GM18868 (cell line): Measurements from ENCODE around the gene TAF10.

Experiments
- ATAC-seq: cut with Tn5 transposase; IDR thresholded peaks from one replicate; pipeline ENCODE4 v1.9.1; 2021; ENCODE audit warnings: mild to moderate bottlenecking, moderate library complexity; ENCODE audit not compliant: unreplicated experiment

The TAF10 gene

GRCh38 chr11:6625832-6626420, 13.9 kb upstream of the TAF10 start:
- no peak for ATAC-seq

GRCh38 chr11:6625156-6625831, 13.3 kb upstream of the TAF10 start:
- no peak for ATAC-seq

DNA sequence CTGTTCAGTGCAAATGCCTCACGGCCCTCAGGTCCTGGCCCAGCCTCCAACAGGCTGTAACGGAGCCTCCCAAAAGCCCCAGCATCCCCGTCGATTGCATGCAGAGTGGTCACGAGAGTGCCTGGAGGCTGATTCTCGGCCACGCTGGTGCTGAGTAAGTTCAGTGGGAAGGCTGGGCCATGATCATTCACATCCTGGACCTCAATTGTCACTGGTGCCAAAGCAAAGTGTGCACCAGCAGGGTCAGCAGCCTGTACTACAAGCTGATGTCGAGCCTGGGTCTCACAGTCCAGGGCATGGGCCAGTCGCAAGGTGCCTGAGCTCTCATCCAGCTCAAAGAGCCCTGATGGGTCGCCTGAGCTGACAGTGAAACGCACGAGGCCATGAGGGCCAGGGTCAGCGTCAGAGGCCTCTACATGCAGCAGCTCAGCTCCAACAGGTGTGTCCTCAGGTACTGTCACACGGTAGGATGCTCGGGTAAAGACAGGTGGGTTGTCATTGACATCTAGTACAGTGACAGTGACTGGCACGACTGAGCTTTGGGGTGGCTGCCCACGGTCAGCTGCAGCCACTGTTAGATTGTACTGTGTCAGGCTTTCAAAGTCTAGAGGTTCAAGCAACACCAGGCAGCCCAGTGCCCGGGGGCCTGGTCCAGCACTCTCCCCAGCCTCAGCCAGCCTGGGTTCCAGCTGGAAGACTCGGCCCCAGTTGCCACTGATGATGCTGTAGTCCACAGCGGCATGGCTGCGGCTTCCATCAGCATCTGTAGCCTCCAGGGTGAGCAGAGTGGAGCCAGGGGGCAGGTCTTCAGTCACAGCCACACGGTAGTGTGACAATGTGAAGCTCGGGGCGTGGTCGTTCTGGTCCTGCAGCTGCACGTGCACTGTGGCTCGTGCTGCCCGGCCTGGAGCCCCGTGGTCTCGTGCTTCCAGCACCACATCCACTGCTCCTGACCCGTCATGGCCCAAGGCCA, 11.7 kb upstream of the TAF10 start:
- ATAC-seq = no peak

DNA sequence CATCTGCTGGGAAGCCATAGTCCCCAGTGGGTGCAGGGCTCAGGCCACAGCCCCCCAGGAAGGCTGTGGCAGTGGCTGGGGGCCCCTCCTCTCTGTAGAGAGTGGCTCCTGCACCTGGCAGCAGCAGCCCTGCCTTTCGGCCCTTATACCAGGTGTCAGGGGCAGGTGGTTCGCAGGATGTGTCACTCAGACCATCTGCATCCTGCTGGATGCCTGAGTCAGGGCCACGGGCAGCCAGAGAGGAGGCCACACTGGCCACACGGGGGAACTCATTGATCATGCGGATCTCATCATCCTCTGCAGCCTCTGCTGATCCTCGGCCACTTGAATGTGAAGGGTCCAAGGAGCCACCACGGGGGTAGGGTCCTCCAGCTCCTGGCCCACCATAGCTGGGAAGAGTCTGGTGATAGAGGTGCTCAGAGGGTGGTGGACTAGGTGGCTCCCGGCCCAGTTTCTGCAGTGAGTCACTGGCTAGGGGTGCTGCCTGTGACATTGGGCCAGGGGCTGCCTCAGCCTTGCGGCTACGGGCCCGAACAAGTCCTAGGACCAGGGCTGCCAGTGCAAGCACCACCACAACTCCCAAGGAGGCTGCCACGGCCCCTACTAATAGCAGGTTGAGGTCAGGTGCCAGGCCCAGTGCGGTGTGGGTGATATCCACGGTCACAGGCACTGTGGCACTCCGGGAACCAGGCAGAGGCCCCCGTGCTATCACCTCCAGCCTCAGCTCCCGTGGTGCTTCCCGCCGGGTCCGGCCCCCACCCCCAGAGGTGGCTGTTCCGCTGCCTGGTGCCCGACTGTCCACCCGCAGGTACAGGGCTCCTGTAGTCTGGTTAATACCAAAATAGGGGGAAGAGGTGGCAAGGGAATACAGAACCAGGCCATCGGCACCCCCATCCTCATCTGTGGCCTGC, 10.5 kb upstream of the TAF10 start:
- ATAC-seq = no peak

GRCh38 chr11:6621711-6622211, 9.7 kb upstream of the TAF10 start:
- no peak for ATAC-seq

GRCh38 chr11:6620636-6621035, 8.6 kb upstream of the TAF10 start:
- ATAC-seq = no peak

GRCh38 chr11:6619004-6619745, 7.2 kb upstream of the TAF10 start, which contains the start of gene TPP1:
TPP1 (minus strand) TSS chr11:6619422; CDS start chr11:6619400, 22 bp downstream.
- peak; percentile 99 for ATAC-seq

- ATAC-seq = no peak
These were observed 6.3 kb upstream of the TAF10 start for GRCh38 chr11:6618117-6619003.

- ATAC-seq = no peak
These were observed 5.3 kb upstream of the TAF10 start for GRCh38 chr11:6617315-6617781.

- no peak for ATAC-seq
These were observed 4.7 kb upstream of the TAF10 start for GRCh38 chr11:6616596-6617250.

- ATAC-seq = no peak
These were observed 4.0 kb upstream of the TAF10 start for GRCh38 chr11:6615882-6616585.

GRCh38 chr11:6615046-6615445, 3.0 kb upstream of the TAF10 start:
- no peak for ATAC-seq

- ATAC-seq = no peak
These were observed 2.4 kb upstream of the TAF10 start for GRCh38 chr11:6614446-6614845.

- no peak for ATAC-seq
These were observed 1.5 kb upstream of the TAF10 start for GRCh38 chr11:6613496-6613895.

- ATAC-seq = peak; percentile 9
These were observed 128 bp downstream of the TAF10 start for GRCh38 chr11:6611963-6612212.

DNA sequence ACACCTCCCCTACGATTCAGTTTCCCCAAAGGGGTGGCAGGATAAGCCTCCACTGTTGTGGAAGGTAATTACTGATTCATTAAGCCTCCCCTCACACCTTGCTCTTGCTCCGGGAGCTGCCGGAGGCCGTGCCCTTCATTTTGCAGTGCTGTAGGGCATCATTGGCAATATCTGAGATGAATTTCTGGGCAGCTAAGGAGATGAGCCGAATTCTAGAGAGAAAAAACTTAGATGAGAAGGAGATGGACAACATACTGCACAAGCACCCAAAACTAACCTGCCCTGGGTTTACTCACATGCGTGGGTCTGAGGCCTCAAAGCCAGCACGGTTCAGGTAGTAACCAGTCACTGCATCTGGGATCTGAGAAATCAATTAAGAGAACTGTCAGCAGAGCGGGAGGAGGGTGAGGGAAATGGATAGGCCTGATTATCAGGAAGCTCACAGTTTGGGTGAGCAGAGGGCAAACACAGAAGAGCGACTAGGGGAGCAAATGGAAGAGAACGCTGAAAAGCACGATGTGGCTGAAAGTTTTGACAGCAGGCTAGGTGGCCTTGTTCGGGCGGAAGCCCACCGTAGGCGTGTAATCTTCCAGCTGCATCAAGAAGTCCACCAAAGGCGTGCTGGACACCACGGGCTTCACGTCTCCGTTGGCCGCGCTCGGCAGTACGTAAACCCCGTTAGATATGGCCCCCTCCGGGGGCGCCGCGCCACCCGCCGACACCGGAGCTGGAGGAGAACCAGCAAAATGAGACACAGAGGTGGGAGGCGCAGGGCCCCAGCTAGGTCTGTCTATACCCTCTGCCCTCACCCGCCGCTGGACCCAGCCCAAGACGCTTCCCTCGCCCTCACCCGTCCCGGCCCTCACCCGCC, 689 bp downstream of the TAF10 start:
- no peak for ATAC-seq

DNA sequence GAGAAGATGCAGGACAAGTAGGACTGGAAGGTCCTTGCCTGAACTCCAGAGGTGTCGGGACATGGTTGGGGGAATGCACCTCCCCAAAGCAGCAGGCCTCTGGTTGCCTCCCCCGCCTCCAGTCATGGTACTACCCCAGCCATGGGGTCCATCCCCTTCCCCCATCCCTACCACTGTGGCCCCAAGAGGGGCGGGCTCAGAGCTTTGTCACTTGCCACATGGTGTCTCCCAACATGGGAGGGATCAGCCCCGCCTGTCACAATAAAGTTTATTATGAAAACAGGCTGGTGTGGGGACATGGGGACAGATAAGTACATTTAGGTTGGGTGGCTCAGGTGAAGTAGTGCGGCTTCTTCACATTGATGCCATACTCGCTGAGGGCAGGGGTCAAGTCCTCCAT, 1.4 kb downstream of the TAF10 start:
- ATAC-seq = no peak
